ENCODE measurements around the gene GOSR2. TPM values are rescaled to one million over a fixed set of nuclear protein-coding genes. Genes with fewer than 3 reads are reported as not detected.

The GOSR2 gene
- polyA plus RNA-seq, 1 of the 3 experiments (the other 2 are of a cell fraction) = 74.2 TPM

DNA sequence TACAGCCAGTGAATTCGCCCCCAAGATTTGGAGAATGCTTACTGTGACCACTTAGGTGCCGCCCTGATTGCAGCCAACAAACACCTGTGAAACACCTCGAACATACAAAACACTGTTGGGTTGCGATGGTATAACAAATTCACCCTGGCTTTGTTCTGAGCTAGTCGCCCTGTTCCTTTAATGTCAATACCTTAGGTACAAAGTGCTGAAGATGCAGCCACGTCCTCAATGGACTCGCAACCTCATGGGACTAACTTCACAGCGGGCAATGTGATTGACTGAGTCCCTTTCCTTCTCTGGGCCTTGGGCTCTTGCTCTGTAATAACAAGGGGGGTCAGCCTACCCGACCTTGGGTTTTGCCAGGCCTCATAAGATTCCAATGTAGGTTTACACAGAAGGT, 28.9 kb upstream of the GOSR2 start (continued):
- TF ChIP-seq, protein P1, sequence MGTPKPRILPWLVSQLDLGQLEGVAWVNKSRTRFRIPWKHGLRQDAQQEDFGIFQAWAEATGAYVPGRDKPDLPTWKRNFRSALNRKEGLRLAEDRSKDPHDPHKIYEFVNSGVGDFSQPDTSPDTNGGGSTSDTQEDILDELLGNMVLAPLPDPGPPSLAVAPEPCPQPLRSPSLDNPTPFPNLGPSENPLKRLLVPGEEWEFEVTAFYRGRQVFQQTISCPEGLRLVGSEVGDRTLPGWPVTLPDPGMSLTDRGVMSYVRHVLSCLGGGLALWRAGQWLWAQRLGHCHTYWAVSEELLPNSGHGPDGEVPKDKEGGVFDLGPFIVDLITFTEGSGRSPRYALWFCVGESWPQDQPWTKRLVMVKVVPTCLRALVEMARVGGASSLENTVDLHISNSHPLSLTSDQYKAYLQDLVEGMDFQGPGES (IDR thresholded peaks at IDR 0.05; ENCODE audit: low read depth, low read length) = no peak
- TF ChIP-seq EZH2phosphoT487 (IDR thresholded peaks at IDR 0.05; ENCODE audit: borderline replicate concordance, low read depth) (no peak), TCF12 (IDR thresholded peaks at IDR 0.05) (no peak), RAD21 (IDR thresholded peaks at IDR 0.05; ENCODE audit: low read length) (no peak), JUND (IDR thresholded peaks at IDR 0.05) (no peak), NRF1 (IDR thresholded peaks at IDR 0.05; ENCODE audit: low read depth, low read length) (no peak), YY1 (IDR thresholded peaks at IDR 0.05; ENCODE audit: low read depth) (no peak), ELF1 (IDR thresholded peaks at IDR 0.05) (no peak), TEAD4 (IDR thresholded peaks at IDR 0.05; ENCODE audit: borderline replicate concordance, insufficient read depth) (no peak), FOSL2 (IDR thresholded peaks at IDR 0.05; ENCODE audit: borderline replicate concordance, low read depth) (no peak), SMC3 (IDR thresholded peaks at IDR 0.05; ENCODE audit: low read depth, low read length) (no peak), EP300 (IDR thresholded peaks at IDR 0.05; ENCODE audit: borderline replicate concordance in 1 of 2, low read depth in 1 of 2, low read length in 1 of 2) (no peak), CHD2 (IDR thresholded peaks at IDR 0.05; ENCODE audit: low read length, partially characterized antibody) (no peak), SIN3A (IDR thresholded peaks at IDR 0.05; ENCODE audit: borderline replicate concordance, low read depth, low read length) (no peak), GABPA (IDR thresholded peaks at IDR 0.05; ENCODE audit: low read depth) (no peak), RFX5 (IDR thresholded peaks at IDR 0.05; ENCODE audit: low read length) (no peak)
- TF ChIP-seq, protein P2, sequence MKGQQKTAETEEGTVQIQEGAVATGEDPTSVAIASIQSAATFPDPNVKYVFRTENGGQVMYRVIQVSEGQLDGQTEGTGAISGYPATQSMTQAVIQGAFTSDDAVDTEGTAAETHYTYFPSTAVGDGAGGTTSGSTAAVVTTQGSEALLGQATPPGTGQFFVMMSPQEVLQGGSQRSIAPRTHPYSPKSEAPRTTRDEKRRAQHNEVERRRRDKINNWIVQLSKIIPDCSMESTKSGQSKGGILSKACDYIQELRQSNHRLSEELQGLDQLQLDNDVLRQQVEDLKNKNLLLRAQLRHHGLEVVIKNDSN (IDR thresholded peaks at IDR 0.05; ENCODE audit: borderline replicate concordance, low read depth) = no peak

DNA sequence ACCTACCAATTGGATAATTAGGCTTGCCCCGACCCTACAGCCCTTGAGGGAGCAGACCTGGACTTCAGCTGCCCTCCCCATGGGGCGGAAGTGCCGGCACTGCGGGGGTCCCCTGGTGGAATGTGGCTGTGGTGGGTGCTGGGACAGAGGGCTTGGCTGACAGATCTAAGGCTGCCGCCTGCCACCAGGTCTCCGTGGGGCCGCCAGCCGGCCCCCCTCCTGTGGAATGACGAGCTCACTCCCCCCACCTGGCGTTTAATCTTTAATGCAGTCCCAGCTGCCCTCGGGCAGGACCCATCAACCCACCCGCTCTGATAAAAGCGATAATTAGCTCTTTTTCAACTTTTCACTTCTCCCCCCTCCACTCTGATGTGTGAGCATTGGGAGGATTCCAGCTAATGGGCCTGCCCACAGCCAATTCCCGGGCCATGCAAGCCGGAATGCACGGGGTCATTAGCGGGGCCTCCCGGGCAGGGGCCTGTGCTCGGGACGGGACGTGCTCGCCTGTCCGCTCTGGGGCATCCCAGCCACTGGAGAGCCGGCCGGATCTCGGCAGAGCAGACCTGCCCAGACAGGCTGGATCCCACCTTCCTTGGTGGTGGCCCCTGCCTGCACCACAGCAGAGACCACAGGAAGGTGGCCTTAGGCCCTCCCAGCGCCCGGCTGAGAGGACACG, 28.3 kb upstream of the GOSR2 start:
- no peak overlapping the region for H3K4me3 ChIP-seq (ENCODE audit: low read depth in 2 of 2, low read length in 1 of 2)
- H2AFZ ChIP-seq (ENCODE audit: low read depth) = no peak overlapping the region
- no peaks in the 10 kb centered on the region for H3K9me3 ChIP-seq
- no peak overlapping the region for H3K4me2 ChIP-seq
- no peaks in the 10 kb centered on the region for H3K9me2 ChIP-seq
- ChIA-PET CTCF (interaction anchor here (0.8 to 7.1 kb wide), 4 partner anchors 45 to 59 kb away, joined by 3 to 34 read pairs (median 6); no protein-coding TSS in a partner anchor), POLR2A (no interaction called here)
- peaks cover 36% of the 10 kb centered on the region for H3K27me3 ChIP-seq (ENCODE audit: insufficient read depth)
- no peaks in the 10 kb centered on the region; a peak in 1 of 4 replicates for H3K4me1 ChIP-seq (ENCODE audit: control insufficient read depth in 1 of 2, insufficient read depth in 2 of 2, low read depth in 1 of 2, low read length in 1 of 2)
- no peaks in the 10 kb centered on the region for H3F3A ChIP-seq (replicated peaks; ENCODE audit: insufficient read depth)
- no peak overlapping the region for H3K27ac ChIP-seq (ENCODE audit: low read depth in 2 of 2, low read length in 1 of 2)
- no peak overlapping the region for H3K9ac ChIP-seq
- WGBS (ENCODE audit: low lambda C conversion rate) = 61% methylated on average over 20 of the region's 29 CpGs
- H3K36me3 ChIP-seq (replicated peaks in 1 of 2; ENCODE audit: control insufficient read depth in 1 of 2, insufficient read depth in 2 of 2, low read length in 1 of 2) = no peaks in the 10 kb centered on the region
- TF ChIP-seq TEAD4 (IDR thresholded peaks at IDR 0.05; ENCODE audit: borderline replicate concordance, insufficient read depth) (no peak), FOXJ3 (CRISPR knock-in tag; IDR thresholded peaks at IDR 0.05) (no peak)
- TF ChIP-seq, protein P3, sequence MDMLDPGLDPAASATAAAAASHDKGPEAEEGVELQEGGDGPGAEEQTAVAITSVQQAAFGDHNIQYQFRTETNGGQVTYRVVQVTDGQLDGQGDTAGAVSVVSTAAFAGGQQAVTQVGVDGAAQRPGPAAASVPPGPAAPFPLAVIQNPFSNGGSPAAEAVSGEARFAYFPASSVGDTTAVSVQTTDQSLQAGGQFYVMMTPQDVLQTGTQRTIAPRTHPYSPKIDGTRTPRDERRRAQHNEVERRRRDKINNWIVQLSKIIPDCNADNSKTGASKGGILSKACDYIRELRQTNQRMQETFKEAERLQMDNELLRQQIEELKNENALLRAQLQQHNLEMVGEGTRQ (IDR thresholded peaks at IDR 0.05; ENCODE audit: borderline replicate concordance, low read depth, low read length) = no peak
- TF ChIP-seq, protein P4, sequence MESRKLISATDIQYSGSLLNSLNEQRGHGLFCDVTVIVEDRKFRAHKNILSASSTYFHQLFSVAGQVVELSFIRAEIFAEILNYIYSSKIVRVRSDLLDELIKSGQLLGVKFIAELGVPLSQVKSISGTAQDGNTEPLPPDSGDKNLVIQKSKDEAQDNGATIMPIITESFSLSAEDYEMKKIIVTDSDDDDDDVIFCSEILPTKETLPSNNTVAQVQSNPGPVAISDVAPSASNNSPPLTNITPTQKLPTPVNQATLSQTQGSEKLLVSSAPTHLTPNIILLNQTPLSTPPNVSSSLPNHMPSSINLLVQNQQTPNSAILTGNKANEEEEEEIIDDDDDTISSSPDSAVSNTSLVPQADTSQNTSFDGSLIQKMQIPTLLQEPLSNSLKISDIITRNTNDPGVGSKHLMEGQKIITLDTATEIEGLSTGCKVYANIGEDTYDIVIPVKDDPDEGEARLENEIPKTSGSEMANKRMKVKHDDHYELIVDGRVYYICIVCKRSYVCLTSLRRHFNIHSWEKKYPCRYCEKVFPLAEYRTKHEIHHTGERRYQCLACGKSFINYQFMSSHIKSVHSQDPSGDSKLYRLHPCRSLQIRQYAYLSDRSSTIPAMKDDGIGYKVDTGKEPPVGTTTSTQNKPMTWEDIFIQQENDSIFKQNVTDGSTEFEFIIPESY (IDR thresholded peaks at IDR 0.05; ENCODE audit: borderline replicate concordance, low read depth) = no peak
- no peaks in the 10 kb centered on the region for H3K79me2 ChIP-seq (ENCODE audit: insufficient read depth)
- DNase-seq = no peak
- H4K20me1 ChIP-seq (ENCODE audit: insufficient read depth) = no peaks in the 10 kb centered on the region
